Memory B cell (primary cell): Measurements from ENCODE around the gene NME1.

ENCODE experiments used
- ATAC-seq: fragments of 150-1000 bp; cut with Tn5 transposase; 2 replicates; pipeline ENCODE4 v1.10.0; 2021; ENCODE audit warnings: low read depth, mild to moderate bottlenecking, moderate library complexity
- DNase-seq, 2 donors: peaks; one replicate each; pipeline ENCODE4 v3.0.0; 2022; ENCODE audit warnings: low spot score in 2 of 2
- H3K27ac Mint-ChIP-seq: one replicate; pipeline ENCODE4 v1.8.0; 2022; ENCODE audit warnings: mild to moderate bottlenecking, moderate library complexity, mixed read lengths
- H3K27me3 Mint-ChIP-seq: one replicate; pipeline ENCODE4 v1.8.0; 2022; ENCODE audit warnings: mixed read lengths
- H3K36me3 Mint-ChIP-seq: one replicate; pipeline ENCODE4 v1.8.0; 2022; ENCODE audit warnings: mild to moderate bottlenecking, mixed read lengths
- H3K4me1 Mint-ChIP-seq: one replicate; pipeline ENCODE4 v1.8.0; 2022; ENCODE audit warnings: mixed read lengths
- H3K4me3 Mint-ChIP-seq: one replicate; pipeline ENCODE4 v1.8.0; 2022; ENCODE audit warnings: mild to moderate bottlenecking, moderate library complexity, mixed read lengths
- H3K9me3 Mint-ChIP-seq: one replicate; pipeline ENCODE4 v1.8.0; 2022; ENCODE audit warnings: mixed read lengths

Gene NME1

GRCh38 chr17:51189628-51190027 lies 36.3 kb downstream of the NME1 start:
- no peaks in the 10 kb centered on the region for H3K4me1 Mint-ChIP-seq
- no peaks in the 10 kb centered on the region for H3K9me3 Mint-ChIP-seq
- DNase-seq, result no peak
- peaks cover 25% of the 10 kb centered on the region for H3K36me3 Mint-ChIP-seq
- H3K27me3 Mint-ChIP-seq, result no peaks in the 10 kb centered on the region
- no peak for ATAC-seq
- H3K4me3 Mint-ChIP-seq, result no peak overlapping the region
- H3K27ac Mint-ChIP-seq, result peak overlapping the region; percentile 47

- Mint-ChIP-seq H3K4me3 (no peak overlapping the region), H3K27ac (no peak overlapping the region), H3K27me3 (no peaks in the 10 kb centered on the region), H3K36me3 (peaks cover 19% of the 10 kb centered on the region), H3K4me1 (no peaks in the 10 kb centered on the region), H3K9me3 (no peaks in the 10 kb centered on the region)
- ATAC-seq, result no peak
- no peak for DNase-seq
Measured at GRCh38 chr17:51191895-51192294, 38.5 kb downstream of the NME1 start.

GRCh38 chr17:51197754-51198153 lies 44.4 kb downstream of the NME1 start:
- DNase-seq (no peak), ATAC-seq (no peak)
- H3K27ac Mint-ChIP-seq, result peak overlapping the region; percentile 58
- H3K36me3 Mint-ChIP-seq, result peaks cover 23% of the 10 kb centered on the region
- no peaks in the 10 kb centered on the region for H3K27me3 Mint-ChIP-seq
- no peak overlapping the region for H3K4me3 Mint-ChIP-seq
- no peaks in the 10 kb centered on the region for H3K9me3 Mint-ChIP-seq
- H3K4me1 Mint-ChIP-seq, result no peaks in the 10 kb centered on the region

- Mint-ChIP-seq H3K27ac (no peak overlapping the region), H3K4me3 (no peak overlapping the region), H3K27me3 (no peaks in the 10 kb centered on the region), H3K36me3 (peaks cover 24% of the 10 kb centered on the region), H3K4me1 (no peaks in the 10 kb centered on the region), H3K9me3 (no peaks in the 10 kb centered on the region)
- DNase-seq (no peak), ATAC-seq (no peak)
Measured at GRCh38 chr17:51200295-51200694, 46.9 kb downstream of the NME1 start.

GRCh38 chr17:51200846-51201245 lies 47.5 kb downstream of the NME1 start:
- ATAC-seq (no peak), DNase-seq (no peak)
- no peak overlapping the region for H3K27ac Mint-ChIP-seq
- peaks cover 29% of the 10 kb centered on the region for H3K36me3 Mint-ChIP-seq
- no peaks in the 10 kb centered on the region for H3K4me1 Mint-ChIP-seq
- H3K4me3 Mint-ChIP-seq, result no peak overlapping the region
- no peaks in the 10 kb centered on the region for H3K27me3 Mint-ChIP-seq
- no peaks in the 10 kb centered on the region for H3K9me3 Mint-ChIP-seq

- Mint-ChIP-seq H3K9me3 (no peaks in the 10 kb centered on the region), H3K27ac (peak overlapping the region; percentile 40), H3K4me1 (no peaks in the 10 kb centered on the region), H3K4me3 (no peak overlapping the region), H3K36me3 (peaks cover 21% of the 10 kb centered on the region), H3K27me3 (no peaks in the 10 kb centered on the region)
- no peak for DNase-seq
- ATAC-seq, result no peak
Measured at GRCh38 chr17:51203838-51204237, 50.5 kb downstream of the NME1 start.
